Activated CD8-positive, alpha-beta memory T cell treated with anti-CD3 and anti-CD28 coated beads, Interleukin-2, amount 50 U/mL, for 48 hours (primary cell): Measurements from ENCODE around the gene RPP14.
A peak's percentile ranks its signal among the peaks of the same experiment; 100 is the strongest.
"Not testable (repeated sequence)": the region's sequence is repeated elsewhere in the genome, so short reads cannot be mapped to it uniquely, and the experiment has no call there.

Experiments used
- DNase-seq: peaks from one replicate; pipeline ENCODE4 v3.0.0-alpha.2; 2020

RPP14 gene

DNA sequence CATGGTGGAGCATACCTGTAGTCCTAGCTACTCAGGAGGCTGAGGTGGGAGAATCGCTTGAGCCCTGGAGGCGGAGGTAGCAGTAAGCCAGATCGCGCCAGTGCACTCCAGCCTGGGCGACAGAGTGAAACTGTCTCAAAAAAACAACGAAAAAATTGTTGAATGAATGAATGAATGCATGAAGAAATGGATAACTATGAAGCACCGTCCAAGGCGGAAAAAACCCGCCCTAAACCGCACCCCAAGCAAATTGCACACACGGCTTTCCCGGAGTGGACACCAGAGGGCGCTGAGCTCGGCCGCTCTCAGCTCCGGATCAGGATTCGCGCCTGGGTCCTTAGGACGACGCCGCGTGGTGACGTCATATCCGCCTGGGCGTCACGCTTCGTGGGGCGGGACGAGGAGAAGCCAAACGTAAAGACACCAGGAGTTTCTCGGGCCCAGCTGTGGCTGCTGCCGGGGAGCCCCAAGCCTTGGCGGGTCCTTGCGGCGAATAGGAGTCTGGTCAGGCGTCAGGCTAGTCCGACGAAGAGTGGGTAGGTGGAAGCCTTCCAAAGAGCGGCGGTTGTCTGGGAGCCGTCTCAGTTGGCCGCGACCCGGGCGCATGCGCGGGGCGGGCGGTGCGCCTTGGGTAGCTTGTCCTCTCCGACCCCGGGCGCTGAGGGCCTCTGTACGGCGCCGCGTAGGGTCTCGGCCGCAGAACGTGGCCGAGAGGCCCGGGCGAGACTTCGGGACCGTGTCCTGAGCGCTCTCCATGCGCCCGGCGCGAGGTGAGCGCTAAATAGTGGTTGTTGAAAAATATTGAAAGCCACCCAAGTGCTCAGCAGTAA lies at the start of gene RPP14, which contains the start of gene HTD2:
Gene RPP14 (plus strand): TSS at position 364 of the 830 bp plus-strand sequence. CDS start 4,085 bp downstream, outside the sequence.
Gene HTD2 (plus strand): TSS at position 639 of the 830 bp plus-strand sequence. CDS start 11,094 bp downstream, outside the sequence.
- peak; percentile 100 for DNase-seq

DNA sequence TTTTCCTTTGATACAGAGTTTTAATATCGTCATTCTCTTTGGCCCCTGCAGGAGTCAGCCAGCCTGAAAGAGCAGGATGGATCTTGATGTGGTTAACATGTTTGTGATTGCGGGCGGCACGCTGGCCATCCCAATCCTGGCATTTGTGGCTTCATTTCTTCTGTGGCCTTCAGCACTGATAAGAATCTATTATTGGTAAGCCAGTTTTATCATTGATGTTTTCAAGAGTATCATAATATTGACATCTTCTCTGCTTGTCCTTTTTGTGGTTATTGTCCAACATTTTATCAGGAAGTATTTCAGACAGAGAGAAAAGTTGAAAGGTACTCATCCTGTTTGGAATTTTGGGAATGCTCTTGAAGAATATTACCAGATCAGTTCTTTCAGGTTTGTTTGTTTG lies 49.5 kb upstream of the RPP14 start:
- no peak for DNase-seq

DNA sequence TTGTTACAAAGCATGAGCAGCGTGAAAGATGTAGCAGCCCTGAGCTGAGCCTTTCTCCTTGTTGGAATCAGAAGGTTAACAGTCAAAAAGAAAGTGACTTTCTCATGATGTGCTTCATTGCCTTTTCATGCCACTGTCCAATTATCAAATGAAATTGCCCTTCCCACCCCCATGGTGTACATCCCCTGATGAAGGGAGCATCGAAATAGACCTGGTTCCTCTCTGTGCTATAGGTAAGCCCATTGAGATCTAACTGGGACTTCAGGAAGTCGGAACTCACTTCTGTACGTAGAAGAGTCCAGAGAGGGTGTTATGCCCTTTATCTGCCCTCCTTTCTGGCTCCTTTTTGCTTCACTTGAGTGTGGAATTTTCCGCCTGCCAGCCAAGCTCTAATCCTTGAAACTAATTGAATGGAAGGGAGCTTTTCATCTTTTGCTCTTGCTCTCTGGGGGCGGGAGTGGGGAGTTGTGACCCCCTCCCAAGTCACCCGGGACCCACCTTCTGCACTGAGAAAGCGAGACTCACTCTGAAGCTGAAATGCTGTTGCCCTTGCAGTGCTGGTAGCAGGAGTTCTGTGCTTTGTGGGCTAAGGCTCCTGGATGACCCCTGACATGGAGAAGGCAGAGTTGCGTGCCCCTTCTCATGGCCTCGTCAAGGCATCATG lies 47.5 kb upstream of the RPP14 start:
- no peak for DNase-seq

DNA sequence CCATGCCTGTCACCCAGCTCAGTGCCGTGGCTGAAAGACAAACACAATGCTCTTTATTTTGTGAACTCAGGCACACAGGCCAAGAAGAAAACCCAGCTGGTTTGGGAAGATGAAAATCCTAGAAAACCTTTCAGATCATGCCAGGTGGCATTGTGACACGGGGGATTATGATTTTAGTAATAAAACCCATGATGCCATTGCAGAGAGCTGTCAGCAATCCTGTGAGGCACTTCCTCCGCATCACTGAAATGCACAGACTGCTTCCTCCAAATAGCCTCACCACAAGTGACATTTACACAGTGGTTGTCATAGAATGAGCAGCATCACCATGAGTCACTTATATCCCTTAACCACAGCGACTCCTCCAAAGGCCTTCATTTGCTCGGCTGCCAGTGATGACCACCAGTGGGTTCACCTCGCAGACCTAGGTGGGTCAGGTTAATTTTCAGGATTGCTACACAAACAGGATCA lies 45.7 kb upstream of the RPP14 start:
- DNase-seq, result no peak

DNA sequence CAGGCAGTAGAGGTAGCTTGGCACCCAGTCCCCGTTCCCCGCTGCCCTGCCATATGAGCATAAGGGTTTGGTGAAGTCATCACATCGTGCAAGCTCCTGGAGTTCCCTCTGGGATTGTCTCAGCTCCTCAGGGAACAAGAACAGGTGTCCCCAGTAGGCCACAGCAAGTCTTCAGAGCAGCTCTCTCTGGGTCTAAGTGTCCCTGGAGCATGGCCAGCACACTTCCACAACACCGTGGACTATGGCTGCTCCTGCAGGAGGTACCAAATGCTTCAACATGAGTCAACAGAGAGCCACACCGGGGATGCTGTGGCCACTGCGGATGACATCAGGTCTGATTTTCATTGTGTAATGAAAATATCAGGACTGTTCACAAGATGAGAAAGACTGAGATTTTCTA lies 45.3 kb upstream of the RPP14 start:
- no peak for DNase-seq

DNA sequence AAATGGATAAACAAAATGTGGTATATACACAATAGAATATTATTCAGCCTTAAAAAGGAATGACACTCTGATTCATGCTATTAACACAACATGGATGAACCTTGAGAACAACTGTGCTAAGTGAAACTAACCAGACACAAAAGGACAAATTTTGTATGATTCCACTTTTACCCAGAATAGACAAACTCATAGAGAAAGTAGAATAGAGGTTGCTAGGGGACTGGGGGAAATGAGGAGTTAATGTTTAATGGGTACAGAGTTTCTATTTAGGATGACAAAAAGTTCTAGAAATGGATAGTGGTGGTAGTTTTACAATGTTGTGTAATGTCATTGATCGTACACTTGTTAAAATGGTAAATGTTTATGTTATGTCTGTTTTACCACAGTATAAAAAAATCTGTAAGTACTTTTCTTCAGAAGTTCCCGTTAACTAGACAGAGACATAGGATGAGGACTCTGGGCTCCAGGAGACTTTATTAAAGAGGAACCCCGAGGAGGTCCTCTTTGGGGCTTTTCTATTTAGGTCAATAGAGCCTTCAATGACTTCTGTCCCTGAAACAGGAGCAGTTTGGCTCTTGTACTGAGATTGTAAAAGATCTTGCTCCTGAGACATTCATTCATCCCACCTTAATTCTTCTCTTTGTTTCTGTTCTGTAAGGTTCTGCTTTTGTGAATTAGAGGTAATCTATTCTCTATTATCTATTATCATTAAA lies 43.9 kb upstream of the RPP14 start:
- no peak for DNase-seq

DNA sequence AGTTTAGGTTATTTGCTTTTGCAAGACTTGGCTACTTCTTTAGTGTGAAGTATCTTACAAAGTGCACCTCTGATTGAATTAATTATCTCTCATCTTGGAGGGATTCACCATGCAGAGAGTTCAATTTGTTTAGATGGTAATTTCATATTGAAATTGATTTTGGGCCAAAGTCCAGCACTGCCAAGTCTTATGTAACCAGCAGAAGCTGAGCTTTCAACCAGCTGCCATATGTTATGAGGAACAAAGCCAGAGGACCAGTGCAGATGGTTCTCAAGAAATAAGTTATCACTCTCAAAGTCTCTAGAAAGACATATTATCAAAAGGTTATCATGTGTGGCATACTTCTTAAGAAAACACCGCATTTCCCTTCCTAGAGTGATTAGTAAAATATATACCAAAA lies 39.5 kb upstream of the RPP14 start:
- no peak for DNase-seq

DNA sequence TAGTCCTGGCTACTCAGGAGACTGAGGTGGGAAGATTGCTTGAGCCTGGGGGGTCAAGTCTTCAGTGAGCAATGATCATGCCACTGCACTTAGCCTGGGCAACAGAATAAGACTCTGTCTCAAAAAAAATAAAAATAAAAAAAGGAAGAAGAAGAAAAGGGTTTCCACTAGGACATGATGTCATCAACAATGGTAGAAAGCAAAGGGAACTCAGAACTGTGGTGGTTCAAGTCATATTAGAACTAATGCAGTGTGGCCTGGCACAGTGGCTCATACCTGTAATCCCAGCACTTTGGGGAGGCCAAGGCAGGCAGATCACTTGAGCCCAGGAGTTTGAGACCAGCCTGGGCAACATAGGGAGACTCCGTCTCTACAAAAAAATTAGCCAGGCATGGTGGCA lies 38.5 kb upstream of the RPP14 start:
- not testable (repeated sequence) for DNase-seq

DNA sequence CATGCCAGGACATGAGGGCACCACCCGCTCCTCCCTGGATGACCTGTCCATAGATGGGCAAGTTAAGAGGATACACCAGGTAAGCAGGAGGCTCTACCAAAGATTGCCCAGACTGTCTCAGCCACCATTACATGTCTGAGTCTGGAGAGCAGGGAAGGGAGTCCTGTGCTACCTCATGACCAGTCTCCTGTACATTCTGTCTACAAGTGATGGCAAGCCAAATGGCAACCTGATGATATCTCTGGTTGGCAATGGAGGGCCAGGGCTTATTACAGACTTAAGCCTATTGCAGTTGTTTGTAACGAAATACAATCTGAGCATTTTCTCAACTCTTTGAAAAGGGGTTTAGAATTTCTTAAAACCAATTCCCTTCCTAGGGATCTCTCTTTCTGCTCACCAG lies 36.7 kb upstream of the RPP14 start:
- no peak for DNase-seq

DNA sequence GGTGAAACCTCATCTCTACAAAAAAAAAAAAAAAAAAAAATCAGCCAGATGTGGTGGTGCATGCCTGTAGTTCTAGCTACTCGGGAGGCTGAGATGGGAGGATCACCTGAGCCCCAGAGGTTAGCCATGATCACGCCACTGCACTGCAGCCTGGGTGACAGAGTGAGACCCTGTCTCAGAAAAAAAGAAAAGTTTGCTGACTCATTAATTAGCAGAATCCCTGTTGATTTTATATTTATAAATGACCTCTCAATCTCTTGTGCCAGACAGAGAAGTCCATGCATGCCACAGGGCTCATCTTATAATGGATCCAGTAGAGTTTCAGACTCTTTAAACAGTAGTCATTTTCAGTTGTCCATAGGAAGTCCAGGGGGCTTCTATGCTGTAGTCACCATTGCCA lies 35.6 kb upstream of the RPP14 start:
- DNase-seq, result no peak

DNA sequence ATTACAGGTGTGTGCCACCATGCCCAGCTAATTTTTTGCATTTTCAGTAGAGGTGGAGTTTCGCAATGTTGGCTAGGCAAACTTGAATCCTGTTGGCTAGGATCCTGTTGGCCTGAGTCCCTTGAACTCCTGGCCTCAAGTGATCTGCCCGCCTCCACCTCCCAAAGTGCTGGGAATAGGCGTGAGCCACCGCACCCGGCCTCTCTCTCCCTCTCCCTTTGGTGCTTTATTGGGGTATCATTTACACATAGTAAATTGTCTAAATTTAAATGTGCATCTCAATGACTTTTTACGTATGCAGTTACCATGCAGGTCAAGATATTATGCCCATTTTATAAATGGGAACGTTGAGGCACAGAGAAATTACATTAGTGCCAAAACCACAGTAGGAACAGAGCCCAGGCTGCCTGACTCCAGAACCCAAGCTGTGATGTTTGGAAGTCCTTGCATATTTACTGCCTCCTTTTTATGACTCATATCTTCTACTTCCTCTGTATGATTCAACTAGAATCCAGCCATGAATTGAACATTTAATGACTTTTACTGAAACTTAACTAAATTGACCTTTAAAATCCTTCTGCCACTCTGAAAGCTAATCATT lies 34.0 kb upstream of the RPP14 start:
- DNase-seq, result no peak

DNA sequence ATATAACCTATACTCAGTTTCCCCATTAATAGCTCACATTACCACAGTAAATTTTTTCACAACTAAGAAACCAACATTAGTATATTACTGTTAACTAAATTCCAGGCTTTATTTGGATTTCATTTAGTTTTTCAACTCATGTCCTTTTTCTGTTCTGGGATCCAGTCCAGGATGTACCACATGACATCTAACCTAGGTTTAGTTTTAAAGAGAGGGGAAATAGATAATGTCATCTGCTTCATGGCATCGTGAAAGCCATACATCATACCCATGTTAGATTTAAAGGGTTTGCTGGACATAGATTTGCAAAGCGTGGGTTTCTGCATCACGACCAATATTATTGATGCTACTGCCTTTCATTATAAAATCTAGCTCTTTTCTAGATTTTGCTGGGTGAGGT lies 33.2 kb upstream of the RPP14 start:
- DNase-seq, result no peak

DNA sequence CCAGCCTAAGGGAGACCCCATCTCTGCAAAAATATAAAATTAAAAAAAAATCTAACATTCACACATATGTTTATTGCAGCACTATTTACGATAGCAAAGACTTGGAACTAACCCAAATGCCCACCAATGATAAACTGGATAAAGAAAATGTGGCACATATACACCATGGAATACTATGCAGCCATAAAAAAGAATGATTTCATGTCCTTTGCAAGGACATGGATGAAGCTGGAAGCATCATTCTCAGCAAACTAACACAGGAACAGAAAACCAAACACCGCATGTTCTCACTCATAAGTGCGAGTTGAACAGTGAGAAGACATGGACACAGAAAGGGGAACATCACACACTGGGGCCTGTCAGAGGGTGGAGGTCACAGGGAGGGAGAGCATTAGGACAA lies 32.7 kb upstream of the RPP14 start:
- not testable (repeated sequence) for DNase-seq

DNA sequence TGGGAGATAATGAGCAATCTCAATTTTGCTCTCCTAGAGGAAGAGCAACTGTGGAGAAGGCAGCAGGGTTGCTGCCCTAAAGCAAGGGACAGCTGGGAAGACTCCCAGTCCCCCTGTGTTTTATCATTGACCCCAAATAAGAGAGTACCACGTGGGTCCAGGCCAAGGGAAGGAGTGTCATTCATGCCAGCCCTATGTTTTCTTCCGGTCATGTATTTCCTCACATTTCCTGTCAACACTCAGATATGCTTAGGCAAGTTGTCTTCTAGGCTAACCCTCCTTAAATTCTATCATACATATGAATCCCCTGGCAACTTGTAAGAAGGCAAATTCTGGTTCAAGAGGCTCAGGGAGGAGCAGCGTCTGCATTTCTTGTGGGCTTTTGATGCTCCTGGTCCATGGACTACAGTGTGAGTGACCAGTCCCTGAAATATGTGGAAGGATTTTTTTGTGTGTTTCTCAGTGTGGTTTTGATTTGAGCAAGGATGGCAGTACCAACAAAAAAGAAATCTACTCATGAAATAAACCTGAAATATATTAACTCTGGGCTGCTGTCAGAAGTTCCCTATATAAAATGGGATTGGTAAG lies 31.9 kb upstream of the RPP14 start:
- DNase-seq, result no peak

DNA sequence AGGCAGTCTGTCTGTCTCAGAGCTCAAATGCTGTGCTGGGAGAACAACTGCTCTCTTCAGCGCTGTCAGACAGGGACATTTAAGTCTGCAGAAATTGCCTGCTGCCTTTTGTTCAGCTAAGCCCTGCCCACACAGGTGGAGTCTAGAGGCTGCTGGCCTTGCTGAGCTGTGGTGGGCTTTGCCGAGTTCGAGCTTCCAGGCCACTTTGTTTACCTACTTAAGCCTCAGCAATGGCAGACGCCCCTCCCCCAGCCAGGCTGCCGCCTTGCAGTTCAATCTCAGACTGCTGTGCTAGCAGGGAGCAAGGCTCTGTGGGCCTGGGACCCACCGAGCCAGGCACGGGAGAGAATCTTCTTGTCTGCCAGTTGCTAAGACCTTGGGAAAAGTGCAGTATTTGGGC lies 25.0 kb upstream of the RPP14 start:
- DNase-seq, result no peak

DNA sequence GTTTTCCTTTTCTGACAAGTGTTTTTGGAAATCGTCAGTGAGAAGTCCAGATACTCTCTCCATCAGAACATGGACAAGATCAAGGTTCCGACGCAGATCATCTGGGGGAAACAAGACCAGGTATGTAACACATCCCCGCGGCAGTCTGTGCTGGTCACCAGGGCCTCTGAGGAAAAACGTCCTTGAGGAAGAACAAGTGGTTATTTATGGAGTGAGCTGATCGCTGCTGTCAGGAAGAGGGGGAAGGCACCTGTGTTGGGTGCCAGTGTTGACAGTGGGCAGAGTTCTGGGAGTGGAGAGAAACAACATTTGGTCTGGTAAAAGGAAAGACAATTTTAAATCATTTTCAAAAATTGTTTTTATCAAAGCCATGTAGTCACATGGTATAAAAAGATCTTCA lies 20.7 kb upstream of the RPP14 start:
- DNase-seq, result no peak

DNA sequence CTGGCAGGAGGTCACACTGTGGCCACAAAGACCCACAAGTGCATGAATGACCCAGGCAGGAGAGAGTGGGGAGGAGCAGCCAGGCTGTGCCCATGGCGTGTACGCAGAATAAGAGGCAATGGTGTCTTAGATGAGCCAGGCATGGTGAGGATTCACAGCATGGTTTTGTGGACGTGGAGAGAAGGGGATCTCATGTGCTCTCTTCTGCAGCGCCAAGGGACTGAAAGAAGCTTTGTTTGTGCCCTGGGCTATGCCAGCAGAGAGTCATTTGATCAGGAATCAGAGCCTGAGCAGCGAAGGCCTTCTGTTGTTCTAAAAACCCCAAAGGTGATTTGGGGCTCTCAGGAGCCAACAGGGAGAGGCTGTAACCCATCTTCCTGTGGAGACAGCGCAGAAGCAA lies 18.7 kb upstream of the RPP14 start:
- DNase-seq, result no peak

DNA sequence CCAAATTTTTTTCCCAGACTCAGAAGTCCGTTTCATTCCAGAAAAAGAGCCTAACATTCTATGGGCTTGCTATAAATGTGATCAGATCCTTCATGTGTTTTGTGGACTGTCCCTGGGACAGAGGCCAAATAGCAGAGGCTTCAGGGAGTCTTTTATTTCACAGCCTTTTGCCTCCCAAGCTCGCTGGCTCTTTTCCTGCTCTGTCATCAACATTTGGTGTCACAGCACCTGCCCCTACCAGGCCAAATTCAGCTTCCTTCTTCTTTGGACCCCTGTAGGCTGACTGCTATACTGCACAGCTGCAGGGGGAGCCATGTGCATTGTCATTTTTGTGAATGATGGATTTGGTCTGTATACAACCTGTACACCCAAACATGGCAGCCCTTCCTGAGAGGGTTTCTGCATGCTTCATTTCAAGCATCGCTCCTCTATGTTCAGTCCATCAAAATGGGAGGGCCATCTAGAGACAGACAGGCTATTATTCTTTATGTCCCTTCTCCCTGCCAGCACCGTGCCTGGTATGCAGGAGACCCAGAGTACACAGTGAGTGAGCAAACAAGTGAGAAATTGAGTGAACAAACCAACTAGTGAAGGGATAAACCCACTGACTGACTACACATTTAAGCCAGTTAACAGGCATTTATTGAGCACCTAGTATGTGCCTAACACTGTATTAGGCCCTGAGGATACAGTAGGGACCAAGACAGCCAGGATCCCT lies 17.9 kb upstream of the RPP14 start:
- no peak for DNase-seq

DNA sequence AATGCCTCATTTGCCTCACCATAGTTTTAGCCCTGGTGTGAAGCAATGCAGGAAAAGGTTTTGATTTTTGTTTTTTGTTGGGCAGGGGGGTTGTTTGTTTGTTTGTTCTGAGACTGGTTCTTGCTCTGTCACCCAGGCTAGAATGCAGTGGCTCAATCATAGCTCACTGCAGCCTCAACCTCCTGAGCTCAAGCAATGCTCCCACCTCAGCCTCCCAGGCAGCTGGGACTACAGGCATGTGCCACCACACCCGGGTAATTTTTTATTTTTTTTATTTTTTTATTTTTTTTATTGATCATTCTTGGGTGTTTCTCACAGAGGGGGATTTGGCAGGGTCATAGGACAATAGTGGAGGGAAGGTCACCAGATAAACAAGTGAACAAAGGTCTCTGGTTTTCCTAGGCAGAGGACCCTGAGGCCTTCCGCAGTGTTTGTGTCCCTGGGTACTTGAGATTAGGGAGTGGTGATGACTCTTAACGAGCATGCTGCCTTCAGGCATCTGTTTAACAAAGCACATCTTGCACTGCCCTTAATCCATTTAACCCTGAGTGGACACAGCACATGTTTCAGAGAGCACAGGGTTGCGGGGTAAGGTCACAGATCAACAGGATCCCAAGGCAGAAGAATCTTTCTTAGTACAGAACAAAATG lies 17.0 kb upstream of the RPP14 start:
- DNase-seq, result not testable (repeated sequence)

DNA sequence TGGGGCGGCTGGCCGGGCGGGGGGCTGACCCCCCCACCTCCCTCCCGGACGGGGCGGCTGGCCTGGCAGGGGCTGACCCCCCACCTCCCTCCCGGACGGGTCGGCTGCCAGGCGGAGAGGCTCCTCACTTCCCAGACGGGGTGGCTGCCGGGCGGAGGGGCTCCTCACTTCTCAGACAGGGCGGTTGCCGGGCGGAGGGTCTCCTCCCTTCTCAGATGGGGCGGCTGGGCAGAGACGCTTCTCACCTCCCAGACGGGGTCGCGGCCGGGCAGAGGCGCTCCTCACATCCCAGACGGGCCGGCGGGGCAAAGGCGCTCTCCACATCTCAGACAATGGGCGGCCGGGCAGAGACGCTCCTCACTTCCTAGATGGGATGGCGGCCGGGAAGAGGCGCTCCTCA lies 15.6 kb upstream of the RPP14 start:
- DNase-seq, result not testable (repeated sequence)

DNA sequence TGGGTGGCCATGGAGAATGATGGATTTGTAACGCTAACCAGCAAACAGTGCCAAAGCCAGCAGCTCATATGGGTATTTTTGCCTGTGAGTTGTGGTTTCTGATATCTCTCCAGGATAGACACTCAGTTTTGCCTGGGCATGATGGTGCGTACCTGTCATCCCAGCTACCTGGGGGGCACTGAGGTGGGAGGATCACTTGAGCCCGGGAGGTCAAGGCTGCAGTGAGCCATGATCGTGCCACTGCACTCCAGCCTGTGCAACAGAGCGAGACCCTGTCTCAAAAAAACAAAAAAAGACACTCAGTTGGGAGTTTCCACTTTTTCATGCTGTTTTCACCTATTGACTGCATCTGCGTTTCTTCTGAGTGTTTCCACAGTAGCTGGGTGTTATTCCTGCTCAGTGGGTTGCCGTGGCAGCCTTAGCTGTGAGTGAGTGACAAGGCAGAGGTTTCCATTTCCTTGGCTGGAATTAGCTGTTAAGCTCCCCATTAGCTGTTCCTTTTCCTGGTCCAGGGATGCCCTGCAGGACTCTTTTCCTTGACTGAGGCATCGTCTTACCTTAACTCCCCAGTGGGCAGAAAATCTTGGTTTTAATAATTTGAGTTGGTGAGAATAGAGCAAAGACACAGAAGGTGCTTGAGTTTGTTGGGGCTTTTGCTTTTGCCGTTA lies 14.2 kb upstream of the RPP14 start:
- DNase-seq, result no peak
